Colonic mucosa (tissue), 4 donors: ENCODE results near the gene TRABD2A. TPM values are rescaled to one million over a fixed set of nuclear protein-coding genes. Genes with fewer than 3 reads are reported as not detected.

Experiments
- DNase-seq: peaks from one replicate; pipeline ENCODE4 v3.0.0-alpha.2; 2020
- H3K27ac ChIP-seq: fragments of 200-600 bp; one replicate; pipeline ENCODE4 v1.8.0; 2021
- H3K27me3 ChIP-seq: fragments of 200-600 bp; one replicate; pipeline ENCODE4 v1.8.0; 2021
- H3K36me3 ChIP-seq: fragments of 200-600 bp; one replicate; pipeline ENCODE4 v1.8.0; 2021
- H3K4me1 ChIP-seq: fragments of 200-600 bp; one replicate; pipeline ENCODE4 v1.8.0; 2021; ENCODE audit warnings: mild to moderate bottlenecking
- H3K4me3 ChIP-seq: fragments of 200-600 bp; one replicate; pipeline ENCODE4 v1.8.0; 2021
- H3K9ac ChIP-seq, 2 donors: one replicate each; pipeline ENCODE4 v1.7.0; 2013; ENCODE audit warnings: control low read depth in 2 of 2, low read depth in 2 of 2, low read length in 2 of 2
- H3K9me3 ChIP-seq: fragments of 200-600 bp; one replicate; pipeline ENCODE4 v1.8.0; 2021
- CTCF ChIP-seq: fragments of 200-600 bp; IDR thresholded peaks from one replicate; pipeline ENCODE4 v1.8.0; 2022; ENCODE audit warnings: antibody characterized with exemption, mild to moderate bottlenecking
- intact Hi-C: fragments of 100-400 bp; cut with DNase I; formaldehyde crosslinking; loops from one replicate; pipeline ENCODE4 v1.14.1; 2022
- total RNA-seq, 2 donors: library from RNA; stranded (reverse); fragmentation: NEBNext Ultra II Directional in 1 of 2; extraction: Animal tissue kit (Norgen Biotek cat#: 25700) in 1 of 2; gene quantifications; one replicate each; pipeline ENCODE4 v1.2.1, GENCODE V29; 2021
- donor health status: healthy.
- donor health status: DM: no; HTN: no; CAD: no.
- donor health status: DM: no; HTN: no; CAD: no.

TRABD2A gene
- total RNA-seq, 2 donors from 2014 or later, result 88.1 to 158 TPM

- H3K4me3 ChIP-seq, result no peak overlapping the region
- no peaks in the 10 kb centered on the region for H3K27me3 ChIP-seq
- intact Hi-C loops, result no loop called here
- DNase-seq, result peak; percentile 60
- peak overlapping the region; percentile 46 for H3K27ac ChIP-seq
- no peaks in the 10 kb centered on the region for H3K36me3 ChIP-seq
- peaks cover 12% of the 10 kb centered on the region for H3K4me1 ChIP-seq
- H3K9ac ChIP-seq, result no peak overlapping the region
- no peaks in the 10 kb centered on the region for H3K9me3 ChIP-seq
- TF ChIP-seq CTCF, result no peak
Measured at GRCh38 chr2:84846741-84847142, 34.1 kb downstream of the TRABD2A start.

- no peak for TF ChIP-seq CTCF
- peak overlapping the region; percentile 46 for H3K27ac ChIP-seq
Measured at GRCh38 chr2:84846041-84846663, 34.7 kb downstream of the TRABD2A start.

GRCh38 chr2:84844141-84844540 is 36.7 kb downstream of the TRABD2A start:
- no peaks in the 10 kb centered on the region for H3K9me3 ChIP-seq
- no peak for TF ChIP-seq CTCF
- no peak for DNase-seq
- intact Hi-C loops, result no loop called here
- no peak overlapping the region for H3K9ac ChIP-seq
- no peaks in the 10 kb centered on the region for H3K27me3 ChIP-seq
- H3K4me3 ChIP-seq, result no peak overlapping the region
- H3K27ac ChIP-seq, result no peak overlapping the region
- peaks cover 11% of the 10 kb centered on the region for H3K4me1 ChIP-seq
- H3K36me3 ChIP-seq, result no peaks in the 10 kb centered on the region

More at GRCh38 chr2:84846041-84846663, 34.7 kb downstream of the TRABD2A start:
- H3K4me3 ChIP-seq, result no peak overlapping the region
- DNase-seq, result no peak
- H3K9me3 ChIP-seq, result no peaks in the 10 kb centered on the region
- no peak overlapping the region for H3K9ac ChIP-seq
- H3K36me3 ChIP-seq, result no peaks in the 10 kb centered on the region
- no peaks in the 10 kb centered on the region for H3K27me3 ChIP-seq
- intact Hi-C loops, result no loop called here
- H3K4me1 ChIP-seq, result peaks cover 12% of the 10 kb centered on the region

- DNase-seq, result no peak
- Histone ChIP-seq H3K9me3 (no peaks in the 10 kb centered on the region), H3K27ac (no peak overlapping the region), H3K4me3 (no peak overlapping the region), H3K4me1 (peaks cover 2% of the 10 kb centered on the region), H3K27me3 (no peaks in the 10 kb centered on the region), H3K36me3 (no peaks in the 10 kb centered on the region), H3K9ac (no peak overlapping the region)
- no peak for TF ChIP-seq CTCF
- intact Hi-C loops, result no loop called here
Measured at GRCh38 chr2:84841577-84841976, 39.3 kb downstream of the TRABD2A start.

GRCh38 chr2:84840306-84840705 is 40.6 kb downstream of the TRABD2A start:
- no peak overlapping the region for H3K9ac ChIP-seq
- no peak for DNase-seq
- no peak for TF ChIP-seq CTCF
- intact Hi-C loops, result no loop called here
- no peaks in the 10 kb centered on the region for H3K4me1 ChIP-seq
- H3K36me3 ChIP-seq, result no peaks in the 10 kb centered on the region
- H3K27ac ChIP-seq, result no peak overlapping the region
- H3K27me3 ChIP-seq, result no peaks in the 10 kb centered on the region
- no peak overlapping the region for H3K4me3 ChIP-seq
- H3K9me3 ChIP-seq, result no peaks in the 10 kb centered on the region
